BLaER1 (cell line): Measurements from ENCODE around the gene HOXB6.

Experiments
- H3K27ac ChIP-seq: shearing (Covaris generic); formaldehyde crosslinking; 2 replicates; pipeline ENCODE4 v1.8.1; 2022
- H3K27me3 ChIP-seq: shearing (Covaris generic); formaldehyde crosslinking; 2 replicates; pipeline ENCODE4 v1.8.1; 2022
- H3K36me3 ChIP-seq: shearing (Covaris generic); formaldehyde crosslinking; 2 replicates; pipeline ENCODE4 v1.8.1; 2022
- H3K4me1 ChIP-seq: shearing (Covaris generic); formaldehyde crosslinking; 2 replicates; pipeline ENCODE4 v1.8.1; 2022
- H3K4me2 ChIP-seq: shearing (Covaris generic); formaldehyde crosslinking; 2 replicates; pipeline ENCODE4 v1.8.1; 2022
- H3K4me3 ChIP-seq: shearing (Covaris generic); formaldehyde crosslinking; 2 replicates; pipeline ENCODE4 v1.8.1; 2022
- H3K9ac ChIP-seq: shearing (Covaris generic); formaldehyde crosslinking; 2 replicates; pipeline ENCODE4 v1.8.1; 2022
- H3K9me3 ChIP-seq: shearing (Covaris generic); formaldehyde crosslinking; 2 replicates; pipeline ENCODE4 v1.8.1; 2022
- H4K20me1 ChIP-seq: shearing (Covaris generic); formaldehyde crosslinking; 2 replicates; pipeline ENCODE4 v1.8.1; 2022
- Cebpa-rat ChIP-seq: shearing (Covaris generic); IDR thresholded peaks from 2 replicates; pipeline ENCODE4 v1.8.1; 2022

HOXB6 gene

DNA sequence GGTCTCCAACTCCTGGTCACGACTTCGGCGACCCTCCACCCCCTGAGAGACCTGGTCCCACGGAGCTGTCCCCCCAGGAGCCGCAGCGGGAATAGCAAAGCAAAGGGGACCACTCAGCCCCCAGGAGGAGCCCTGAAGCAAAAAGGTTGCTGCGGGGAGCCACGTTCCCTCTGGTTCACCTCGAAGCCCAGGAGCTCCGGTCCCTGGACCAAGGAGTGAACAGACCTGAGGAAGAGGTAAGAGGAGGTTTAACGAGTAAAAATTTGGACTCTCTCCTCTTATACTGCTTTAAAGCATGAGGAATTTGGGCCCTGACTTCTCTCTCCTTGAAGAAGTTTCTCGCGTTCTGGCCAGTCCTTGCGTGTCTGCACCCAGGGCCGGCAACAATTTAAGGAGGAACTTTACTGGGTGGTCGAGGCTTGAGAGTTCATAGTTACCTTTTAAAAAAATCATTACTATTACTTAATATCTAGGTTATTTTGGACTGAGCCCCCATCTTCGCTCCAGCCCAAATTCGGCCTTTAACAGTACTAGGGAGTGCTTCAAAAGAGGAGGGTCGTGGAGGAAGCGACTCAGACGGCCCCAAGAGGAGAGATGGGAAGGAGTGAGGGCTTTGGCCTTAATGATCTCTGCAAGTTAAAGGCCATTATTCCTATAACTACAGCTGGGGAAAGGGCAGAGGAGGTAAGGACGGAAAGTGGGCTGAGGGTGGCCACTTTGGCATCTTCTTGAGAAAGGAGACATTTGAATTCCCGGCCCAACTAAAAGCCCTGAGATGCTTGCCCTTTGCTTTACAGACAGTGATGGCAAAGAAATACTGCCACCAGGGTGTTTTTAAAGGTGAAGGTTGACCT, 38.3 kb upstream of the HOXB6 start:
- peaks cover 94% of the 10 kb centered on the region for H4K20me1 ChIP-seq
- no peak overlapping the region for H3K4me2 ChIP-seq
- no peak overlapping the region for H3K27ac ChIP-seq
- H3K27me3 ChIP-seq: peaks cover 100% of the 10 kb centered on the region
- no peaks in the 10 kb centered on the region for H3K36me3 ChIP-seq
- peaks cover 13% of the 10 kb centered on the region for H3K4me1 ChIP-seq
- no peak for TF ChIP-seq Cebpa-rat
- 0 out of 2 replicates have a peak, but pooled peaks cover 9% of the 10 kb centered on the region for H3K9me3 ChIP-seq
- no peak overlapping the region for H3K4me3 ChIP-seq
- no peak overlapping the region for H3K9ac ChIP-seq

DNA sequence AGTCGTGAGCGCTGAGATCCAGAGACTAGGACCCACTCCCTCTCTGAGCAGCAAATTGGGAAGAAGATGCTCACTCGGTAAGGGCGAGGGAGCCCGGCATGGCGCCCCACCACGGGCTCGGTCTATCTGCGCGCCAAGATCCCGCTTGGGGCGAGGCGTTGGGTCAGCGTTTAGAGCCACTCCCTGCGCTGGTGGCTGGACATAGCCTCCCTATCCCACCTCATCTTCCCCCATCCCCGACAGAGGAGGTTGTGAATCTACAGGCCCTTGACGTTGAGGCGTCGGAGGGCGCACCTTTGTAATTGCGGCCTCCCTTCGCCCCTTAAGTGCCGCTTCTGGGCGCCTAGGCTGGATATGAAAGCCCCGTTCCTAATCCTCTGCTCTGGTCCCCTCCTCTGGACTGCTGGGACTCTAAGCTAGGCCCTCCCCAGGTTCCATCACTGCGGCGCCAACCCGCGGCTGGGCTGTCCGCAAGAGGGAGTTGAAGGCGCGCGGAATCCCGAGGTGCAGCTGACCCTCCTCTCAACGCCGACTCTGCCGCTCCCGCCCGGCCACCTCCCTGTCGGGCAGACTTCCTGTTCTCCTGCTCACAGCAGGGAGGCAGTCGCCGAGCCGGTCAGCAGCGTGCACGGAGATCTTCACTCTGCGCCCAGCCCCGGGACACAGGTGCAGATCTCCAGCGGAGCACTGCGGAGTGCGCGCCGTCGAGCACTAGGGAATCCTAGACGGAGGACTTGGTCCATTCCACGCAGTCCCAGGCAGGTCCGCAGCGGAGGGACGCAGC, 37.5 kb upstream of the HOXB6 start:
- Histone ChIP-seq H3K27ac (no peak overlapping the region), H4K20me1 (peaks cover 94% of the 10 kb centered on the region), H3K9ac (no peak overlapping the region), H3K27me3 (peaks cover 100% of the 10 kb centered on the region), H3K4me1 (peaks cover 9% of the 10 kb centered on the region), H3K4me2 (no peak overlapping the region), H3K36me3 (no peaks in the 10 kb centered on the region), H3K4me3 (no peak overlapping the region), H3K9me3 (0 out of 2 replicates have a peak, but pooled peaks cover 9% of the 10 kb centered on the region)
- TF ChIP-seq Cebpa-rat: no peak

DNA sequence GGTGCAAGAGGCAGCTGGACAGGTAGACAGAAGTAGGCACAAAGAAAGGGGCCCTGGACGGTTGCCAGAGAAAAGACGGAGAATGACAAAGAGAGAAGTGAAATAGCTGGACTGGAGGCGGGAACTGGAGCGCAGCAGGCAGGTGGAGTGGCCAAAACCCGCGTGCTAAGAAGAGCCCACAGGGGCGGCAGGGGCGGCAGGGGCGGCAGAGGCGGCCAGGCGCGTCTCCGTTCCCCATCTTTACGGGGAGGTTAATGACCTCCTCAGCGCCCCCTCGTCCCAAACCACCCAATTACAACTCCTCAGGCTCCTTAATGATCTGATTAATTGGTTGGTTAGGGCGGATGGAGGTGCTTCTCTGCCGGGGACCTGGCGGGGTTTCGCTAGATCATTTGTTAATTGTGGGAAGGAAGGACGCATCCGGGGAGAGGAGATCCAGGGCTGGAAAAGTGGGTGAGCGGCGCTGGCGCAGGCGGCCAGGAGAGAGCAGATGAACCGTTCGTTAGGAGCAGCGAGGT, 36.8 kb upstream of the HOXB6 start:
- Histone ChIP-seq H4K20me1 (peaks cover 97% of the 10 kb centered on the region), H3K27me3 (peaks cover 100% of the 10 kb centered on the region), H3K4me2 (no peak overlapping the region)

DNA sequence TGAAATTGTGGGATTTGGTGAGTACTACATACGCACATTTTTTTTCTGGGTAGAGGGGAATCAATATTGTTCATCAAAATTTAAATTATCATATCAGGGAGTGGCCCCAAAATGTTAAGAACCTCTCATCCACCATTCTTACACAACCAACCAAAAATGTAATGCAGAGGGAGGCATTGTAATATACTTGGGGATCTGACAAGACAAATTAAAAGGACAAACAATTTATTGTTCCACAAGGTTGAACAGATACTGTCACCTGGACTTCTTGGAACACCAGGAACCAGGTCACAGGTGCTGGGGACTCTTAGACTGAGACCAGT, 36.0 kb upstream of the HOXB6 start:
- no peak overlapping the region for H3K9ac ChIP-seq
- no peaks in the 10 kb centered on the region for H3K4me1 ChIP-seq
- H3K27me3 ChIP-seq: peaks cover 100% of the 10 kb centered on the region
- peaks cover 97% of the 10 kb centered on the region for H4K20me1 ChIP-seq
- no peak overlapping the region for H3K27ac ChIP-seq
- no peak overlapping the region for H3K4me2 ChIP-seq
- TF ChIP-seq Cebpa-rat: no peak
- H3K4me3 ChIP-seq: no peak overlapping the region
- no peaks in the 10 kb centered on the region for H3K36me3 ChIP-seq
- 0 out of 2 replicates have a peak, but pooled peaks cover 9% of the 10 kb centered on the region for H3K9me3 ChIP-seq

More for the DNA sequence above, 36.8 kb upstream of the HOXB6 start:
- no peak for TF ChIP-seq Cebpa-rat
- Histone ChIP-seq H3K9ac (no peak overlapping the region), H3K4me1 (peaks cover 6% of the 10 kb centered on the region), H3K27ac (no peak overlapping the region), H3K9me3 (0 out of 2 replicates have a peak, but pooled peaks cover 9% of the 10 kb centered on the region), H3K36me3 (no peaks in the 10 kb centered on the region), H3K4me3 (no peak overlapping the region)

DNA sequence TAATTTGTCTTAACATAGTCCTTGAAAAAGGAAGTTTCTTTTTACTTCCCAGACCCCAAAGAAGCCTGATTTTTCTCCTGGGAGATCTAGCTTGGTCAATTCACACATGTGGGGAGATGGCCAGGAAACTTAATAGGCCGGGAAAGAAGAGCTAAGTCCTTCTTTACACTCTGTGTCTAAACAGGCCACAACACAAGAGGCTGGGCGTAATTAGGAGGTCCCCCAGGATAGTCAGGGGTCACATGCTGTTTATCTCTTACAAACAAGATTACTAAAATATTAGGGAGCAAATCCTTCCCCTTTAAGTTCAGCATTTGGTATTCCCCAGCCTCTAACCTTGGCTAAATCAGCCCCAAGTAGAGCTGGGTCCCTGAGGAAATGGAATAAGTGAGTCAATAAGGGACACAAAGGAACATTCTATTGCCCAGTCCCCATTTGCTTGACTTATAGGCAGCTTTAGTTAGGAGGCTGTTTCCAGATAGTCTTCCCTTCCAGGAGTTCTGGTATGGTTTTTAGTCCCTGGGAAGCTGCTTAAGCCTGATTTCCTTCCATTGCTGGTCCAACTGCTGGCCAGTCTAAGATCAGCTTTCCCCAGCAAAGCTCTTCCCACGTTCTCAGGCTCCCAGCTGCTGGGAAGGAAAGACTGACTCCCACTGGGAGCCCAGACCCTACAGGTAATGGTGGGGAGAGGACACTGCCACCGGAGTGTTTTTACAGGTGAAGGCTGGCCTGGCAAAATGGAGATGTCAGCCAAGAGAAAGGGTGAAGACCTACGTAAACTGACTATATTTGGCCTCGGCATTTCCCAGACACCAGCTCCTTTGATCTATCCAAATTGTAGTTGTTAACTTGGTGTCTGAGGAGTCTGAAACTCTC, 35.4 kb upstream of the HOXB6 start:
- Histone ChIP-seq H3K4me2 (no peak overlapping the region), H3K4me1 (no peaks in the 10 kb centered on the region), H3K36me3 (no peaks in the 10 kb centered on the region), H3K27ac (no peak overlapping the region), H3K9me3 (0 out of 2 replicates have a peak, but pooled peaks cover 9% of the 10 kb centered on the region), H3K9ac (no peak overlapping the region), H3K4me3 (no peak overlapping the region), H3K27me3 (peaks cover 100% of the 10 kb centered on the region), H4K20me1 (peaks cover 97% of the 10 kb centered on the region)
- no peak for TF ChIP-seq Cebpa-rat

DNA sequence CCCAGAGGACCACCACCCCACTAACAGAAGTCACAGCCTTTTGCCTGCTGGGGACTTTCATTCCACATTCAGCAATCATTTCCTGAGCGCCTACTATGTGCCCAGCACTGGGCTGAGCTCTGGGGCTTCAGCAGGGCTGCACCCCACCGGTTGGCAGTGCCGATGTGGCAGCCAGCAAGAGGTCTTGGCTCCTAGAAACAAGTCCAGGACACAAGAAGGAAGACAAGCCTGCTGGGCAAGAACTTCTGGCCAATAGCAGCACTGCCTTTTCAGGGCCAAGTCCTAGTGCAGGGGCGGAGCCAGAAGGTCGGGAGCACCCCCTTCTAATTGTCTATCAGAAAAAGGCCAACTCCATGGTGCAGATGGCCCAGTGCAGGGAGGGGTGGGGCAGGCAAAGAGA, 34.4 kb upstream of the HOXB6 start:
- no peaks in the 10 kb centered on the region for H3K36me3 ChIP-seq
- no peak overlapping the region for H3K4me2 ChIP-seq
- H3K4me3 ChIP-seq: no peak overlapping the region
- H3K27me3 ChIP-seq: peaks cover 100% of the 10 kb centered on the region
- no peak overlapping the region for H3K27ac ChIP-seq
- peaks cover 97% of the 10 kb centered on the region for H4K20me1 ChIP-seq
- no peak overlapping the region for H3K9ac ChIP-seq
- H3K4me1 ChIP-seq: no peaks in the 10 kb centered on the region
- no peak for TF ChIP-seq Cebpa-rat
- H3K9me3 ChIP-seq: 0 out of 2 replicates have a peak, but pooled peaks cover 9% of the 10 kb centered on the region

DNA sequence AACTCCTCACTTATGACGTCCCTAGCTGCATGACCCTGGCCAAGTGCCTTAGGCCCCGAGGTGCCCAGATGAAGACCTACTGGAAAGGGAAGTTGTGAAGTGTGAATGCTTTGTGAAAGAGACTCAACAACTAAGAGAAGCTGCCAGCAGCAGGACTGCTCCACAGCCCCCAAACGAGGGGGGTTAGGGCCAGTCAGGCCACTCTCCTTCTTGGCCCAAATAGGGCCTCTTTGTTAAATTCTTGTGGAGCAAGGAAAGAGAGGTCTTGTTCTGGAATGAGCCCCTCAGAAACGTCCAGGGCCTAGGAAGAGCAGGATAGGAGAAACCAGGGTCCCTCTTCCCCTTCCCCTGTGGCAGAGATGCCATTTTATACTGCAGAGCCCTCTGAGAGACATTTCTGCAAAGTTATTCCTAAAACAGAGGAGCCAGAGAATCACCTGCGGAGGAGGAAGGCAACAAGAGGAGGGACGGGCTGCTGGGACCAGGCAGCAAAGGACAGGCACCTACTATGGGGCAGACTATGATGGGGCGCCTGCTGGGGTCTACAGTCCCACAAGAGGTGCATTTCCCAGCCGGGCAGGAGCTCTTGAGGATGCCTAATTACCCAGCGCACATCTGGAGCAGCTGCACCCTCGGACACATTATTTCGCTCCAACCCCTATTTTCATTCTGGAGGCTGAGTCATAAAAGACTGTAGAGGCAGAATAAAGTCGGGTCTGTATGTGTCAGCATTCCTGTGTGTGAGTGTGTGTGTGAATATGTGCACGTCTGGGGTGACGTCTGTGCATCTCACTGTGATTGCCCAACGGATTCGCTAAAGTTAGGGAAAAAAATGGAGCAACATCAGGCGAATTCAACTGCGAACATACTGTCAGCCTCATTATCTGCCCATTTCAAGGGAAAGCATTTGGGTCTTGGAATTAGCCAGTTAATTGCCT, 32.8 kb upstream of the HOXB6 start:
- H3K36me3 ChIP-seq: no peaks in the 10 kb centered on the region
- H3K4me1 ChIP-seq: no peaks in the 10 kb centered on the region
- H3K4me2 ChIP-seq: no peak overlapping the region
- no peak for TF ChIP-seq Cebpa-rat
- H4K20me1 ChIP-seq: peaks cover 99% of the 10 kb centered on the region
- peaks cover 8% of the 10 kb centered on the region; the same call in 1 of the 2 replicates for H3K9me3 ChIP-seq
- H3K4me3 ChIP-seq: no peak overlapping the region
- H3K27me3 ChIP-seq: peaks cover 100% of the 10 kb centered on the region
- H3K9ac ChIP-seq: no peak overlapping the region
- no peak overlapping the region for H3K27ac ChIP-seq

DNA sequence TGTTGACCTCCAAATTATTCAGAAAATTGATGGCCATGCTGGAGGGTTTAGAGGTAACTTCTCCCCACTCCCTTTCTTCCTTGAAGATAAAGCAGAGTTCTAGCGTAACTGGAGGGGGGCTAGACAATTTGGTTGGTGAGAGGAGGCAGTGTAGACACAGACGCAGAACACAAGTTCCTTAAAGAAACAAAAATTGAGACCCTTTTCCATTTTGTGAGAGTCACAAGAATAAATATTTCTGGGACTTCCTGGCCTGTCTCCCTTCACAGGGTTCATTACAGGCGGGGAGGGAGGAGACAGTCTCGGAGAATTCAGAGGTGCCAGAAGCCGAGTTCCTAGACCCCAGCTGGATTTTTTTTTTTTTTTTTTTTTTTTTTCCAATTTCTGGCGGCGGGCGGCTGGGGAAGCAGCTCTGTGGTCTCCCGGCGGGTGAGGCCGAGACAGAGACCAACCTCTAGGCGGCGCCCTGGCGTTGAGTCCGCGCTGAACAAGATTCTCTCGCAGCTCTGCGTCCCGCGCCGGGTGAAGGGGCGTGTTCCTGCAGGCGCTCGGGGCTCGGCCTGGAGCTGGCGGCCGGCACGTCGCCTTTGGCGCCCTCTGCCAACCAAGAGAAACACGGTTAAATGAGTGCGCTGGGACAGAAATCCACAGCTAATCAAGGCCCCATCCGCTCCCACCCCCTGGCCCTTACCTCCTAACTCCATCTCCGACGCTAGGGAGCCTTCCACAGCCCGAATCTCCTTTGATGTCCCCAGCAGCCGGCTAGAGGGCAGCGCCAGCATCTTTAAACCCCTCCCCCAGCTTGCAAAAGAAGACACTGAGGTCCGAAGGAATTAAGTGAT, 31.6 kb upstream of the HOXB6 start:
- Histone ChIP-seq H3K27me3 (peaks cover 100% of the 10 kb centered on the region), H3K4me1 (no peaks in the 10 kb centered on the region), H3K4me2 (no peak overlapping the region; the same call in 1 of the 2 replicates), H3K27ac (no peak overlapping the region), H3K9ac (no peak overlapping the region), H3K9me3 (no peaks in the 10 kb centered on the region; the same call in 1 of the 2 replicates), H4K20me1 (peaks cover 99% of the 10 kb centered on the region), H3K36me3 (no peaks in the 10 kb centered on the region), H3K4me3 (no peak overlapping the region)
- no peak for TF ChIP-seq Cebpa-rat
